ENCODE measurements around the gene EME1. TPM values are rescaled to one million over a fixed set of nuclear protein-coding genes. Genes with fewer than 3 reads are reported as not detected.

EME1 gene
- 10 to 100 TPM in 1 of 2 donors, under 1 TPM in 1; 0.23 to 13.6 TPM for total RNA-seq

- Histone ChIP-seq H3K4me1 (replicated peaks) (no peaks in the 10 kb centered on the region), H3K36me3 (peaks cover 14% of the 10 kb centered on the region in 2 donors), H3K27me3 (replicated peaks; ENCODE audit: insufficient read depth) (no peaks in the 10 kb centered on the region), H3K27ac (peak within 1 kb of the TSS; percentile 93 to 96), H3K4me3 (peak within 1 kb of the TSS; percentile 71 to 85), H3K9me3 (no peaks in the 10 kb centered on the region)
- TF ChIP-seq, protein P1, sequence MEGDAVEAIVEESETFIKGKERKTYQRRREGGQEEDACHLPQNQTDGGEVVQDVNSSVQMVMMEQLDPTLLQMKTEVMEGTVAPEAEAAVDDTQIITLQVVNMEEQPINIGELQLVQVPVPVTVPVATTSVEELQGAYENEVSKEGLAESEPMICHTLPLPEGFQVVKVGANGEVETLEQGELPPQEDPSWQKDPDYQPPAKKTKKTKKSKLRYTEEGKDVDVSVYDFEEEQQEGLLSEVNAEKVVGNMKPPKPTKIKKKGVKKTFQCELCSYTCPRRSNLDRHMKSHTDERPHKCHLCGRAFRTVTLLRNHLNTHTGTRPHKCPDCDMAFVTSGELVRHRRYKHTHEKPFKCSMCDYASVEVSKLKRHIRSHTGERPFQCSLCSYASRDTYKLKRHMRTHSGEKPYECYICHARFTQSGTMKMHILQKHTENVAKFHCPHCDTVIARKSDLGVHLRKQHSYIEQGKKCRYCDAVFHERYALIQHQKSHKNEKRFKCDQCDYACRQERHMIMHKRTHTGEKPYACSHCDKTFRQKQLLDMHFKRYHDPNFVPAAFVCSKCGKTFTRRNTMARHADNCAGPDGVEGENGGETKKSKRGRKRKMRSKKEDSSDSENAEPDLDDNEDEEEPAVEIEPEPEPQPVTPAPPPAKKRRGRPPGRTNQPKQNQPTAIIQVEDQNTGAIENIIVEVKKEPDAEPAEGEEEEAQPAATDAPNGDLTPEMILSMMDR (IDR thresholded peaks at IDR 0.05): no peak
- TF ChIP-seq POLR2A (IDR thresholded peaks at IDR 0.05): peak; percentile 14
- peak; percentile 97 for TF ChIP-seq POLR2AphosphoS5 (IDR thresholded peaks at IDR 0.05)
- peak; percentile 80 for DNase-seq (ENCODE audit: low spot score)
- intact Hi-C loops (cut with DNase I): no loop called here
- WGBS: under 1% methylated on average over 42 of the region's 42 CpGs
Observed at GRCh38 chr17:50372758-50373556, at the start of gene EME1, which contains the start of gene MRPL27. EME1 (plus strand) TSS chr17:50373229; CDS start chr17:50375209, 1,980 bp downstream. MRPL27 (minus strand) TSS chr17:50373184; CDS start chr17:50373170, 14 bp downstream.

DNA sequence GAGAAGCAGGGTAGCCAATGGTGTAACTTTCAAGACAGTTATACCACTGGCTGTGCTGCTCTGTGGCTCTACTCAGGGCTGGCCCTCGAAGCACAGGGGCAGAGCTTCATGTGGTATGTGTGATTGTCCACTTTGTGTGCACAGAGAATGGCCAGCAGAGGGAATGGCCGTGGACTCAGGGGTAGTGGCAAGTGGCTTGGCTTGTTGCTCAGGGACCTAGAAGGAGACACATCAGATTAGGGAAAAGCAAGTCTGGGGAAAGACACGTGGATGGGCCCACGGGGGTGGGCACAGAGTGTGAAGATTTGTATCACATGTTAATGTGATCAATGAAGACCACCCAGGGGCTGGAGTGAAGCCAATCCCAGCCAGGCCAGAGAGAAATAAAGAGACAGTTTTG is 47.1 kb upstream of the EME1 start:
- intact Hi-C loops (cut with DNase I): no loop called here
- H3K27me3 ChIP-seq (replicated peaks; ENCODE audit: insufficient read depth): no peaks in the 10 kb centered on the region
- H3K36me3 ChIP-seq: no peaks in the 10 kb centered on the region
- no peak overlapping the region for H3K27ac ChIP-seq
- no peak for TF ChIP-seq POLR2A (IDR thresholded peaks at IDR 0.05)
- TF ChIP-seq, protein P1 (IDR thresholded peaks at IDR 0.05): no peak
- WGBS: 40% methylated on average over 4 of the region's 4 CpGs
- no peak for DNase-seq (ENCODE audit: low spot score)
- H3K4me3 ChIP-seq: no peak overlapping the region
- H3K4me1 ChIP-seq (replicated peaks): no peaks in the 10 kb centered on the region
- no peaks in the 10 kb centered on the region for H3K9me3 ChIP-seq

GRCh38 chr17:50326831-50327364 is 46.1 kb upstream of the EME1 start:
- DNase-seq (ENCODE audit: low spot score): no peak
- Histone ChIP-seq H3K36me3 (no peaks in the 10 kb centered on the region), H3K27me3 (replicated peaks; ENCODE audit: insufficient read depth) (no peaks in the 10 kb centered on the region), H3K9me3 (no peaks in the 10 kb centered on the region), H3K27ac (no peak overlapping the region), H3K4me1 (replicated peaks) (no peaks in the 10 kb centered on the region), H3K4me3 (no peak overlapping the region)
- TF ChIP-seq, protein P1 (IDR thresholded peaks at IDR 0.05): no peak
- TF ChIP-seq POLR2AphosphoS5 (IDR thresholded peaks at IDR 0.05) (no peak), POLR2A (IDR thresholded peaks at IDR 0.05) (no peak)
- 82% methylated on average over 9 of the region's 9 CpGs for WGBS
- intact Hi-C loops (cut with DNase I): no loop called here

DNA sequence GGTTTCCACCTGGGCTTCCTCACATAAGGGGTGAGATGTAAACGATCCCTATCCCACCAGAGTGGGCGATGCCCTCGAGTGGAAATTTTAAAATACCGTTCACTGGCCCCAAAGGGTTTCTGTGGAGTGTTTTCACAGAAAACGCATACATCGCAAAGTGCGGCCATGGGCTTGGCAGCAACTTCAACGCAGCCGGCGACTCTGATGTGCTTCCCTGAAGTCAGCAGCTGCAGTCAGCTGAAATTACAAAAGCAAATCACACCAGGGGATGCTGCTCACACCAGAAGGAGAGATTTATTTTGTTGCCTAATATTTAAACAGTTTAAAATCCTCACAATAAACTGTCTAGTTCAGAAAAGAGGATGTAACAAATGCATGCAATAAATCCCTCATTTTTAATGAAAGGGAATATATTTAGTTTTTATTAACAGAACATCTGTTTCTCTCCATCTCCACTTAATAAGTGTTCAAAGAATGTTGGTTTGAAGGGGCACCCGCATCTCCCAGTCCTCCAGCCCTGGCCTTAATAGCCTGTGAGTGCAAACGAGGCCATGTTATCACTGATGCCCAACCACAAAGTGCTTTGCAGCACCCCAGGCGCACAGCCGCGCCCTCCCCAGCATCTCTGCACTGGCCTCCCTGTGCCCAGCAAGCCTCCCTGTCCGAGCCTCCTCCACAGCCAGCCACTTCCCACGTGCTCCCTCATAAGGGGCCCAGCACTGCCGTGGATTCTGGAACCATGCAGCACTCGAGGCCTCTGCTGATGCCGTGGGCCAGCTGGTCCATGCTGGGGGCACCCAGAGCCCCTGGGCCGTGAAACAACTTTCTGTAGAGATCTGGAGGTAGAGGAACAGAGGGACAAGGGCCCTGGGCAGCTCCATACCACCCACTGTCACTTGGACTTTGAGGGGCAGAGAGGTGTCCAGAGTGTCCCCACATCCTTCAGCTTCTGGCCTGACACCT is 44.4 kb upstream of the EME1 start:
- DNase-seq (ENCODE audit: low spot score): no peak
- Histone ChIP-seq H3K9me3 (no peaks in the 10 kb centered on the region), H3K27me3 (replicated peaks; ENCODE audit: insufficient read depth) (no peaks in the 10 kb centered on the region), H3K27ac (no peak overlapping the region), H3K36me3 (no peaks in the 10 kb centered on the region), H3K4me1 (replicated peaks) (no peaks in the 10 kb centered on the region), H3K4me3 (no peak overlapping the region)
- 50% methylated on average over 21 of the region's 21 CpGs for WGBS
- intact Hi-C loops (cut with DNase I): no loop called here
- TF ChIP-seq, protein P1 (IDR thresholded peaks at IDR 0.05): no peak

Data from prostate gland (tissue), 2 donors.